A172 (cell line): ENCODE measurements around the gene NKPD1. TPM values are rescaled to one million over a fixed set of nuclear protein-coding genes. Genes with fewer than 3 reads are reported as not detected.

Experiments
- DNase-seq: peaks from one replicate; pipeline ENCODE4 v3.0.0-alpha.2; 2015; ENCODE audit warnings: low spot score
- total RNA-seq: library from RNA; depleted of rRNA; stranded (reverse); fragments of >200 nt; shearing (Covaris generic); gene quantifications from 2 replicates; pipeline ENCODE4 v1.2.3, GENCODE V29; 2014

Gene NKPD1
- total RNA-seq, 1 experiment from 2014 or later: not detected

GRCh38 chr19:45172611-45173208 is 11.9 kb upstream of the NKPD1 start:
- no peak for DNase-seq

GRCh38 chr19:45172173-45172572 is 11.4 kb upstream of the NKPD1 start:
- DNase-seq: no peak

GRCh38 chr19:45171211-45171623 is 10.4 kb upstream of the NKPD1 start:
- no peak for DNase-seq

DNA sequence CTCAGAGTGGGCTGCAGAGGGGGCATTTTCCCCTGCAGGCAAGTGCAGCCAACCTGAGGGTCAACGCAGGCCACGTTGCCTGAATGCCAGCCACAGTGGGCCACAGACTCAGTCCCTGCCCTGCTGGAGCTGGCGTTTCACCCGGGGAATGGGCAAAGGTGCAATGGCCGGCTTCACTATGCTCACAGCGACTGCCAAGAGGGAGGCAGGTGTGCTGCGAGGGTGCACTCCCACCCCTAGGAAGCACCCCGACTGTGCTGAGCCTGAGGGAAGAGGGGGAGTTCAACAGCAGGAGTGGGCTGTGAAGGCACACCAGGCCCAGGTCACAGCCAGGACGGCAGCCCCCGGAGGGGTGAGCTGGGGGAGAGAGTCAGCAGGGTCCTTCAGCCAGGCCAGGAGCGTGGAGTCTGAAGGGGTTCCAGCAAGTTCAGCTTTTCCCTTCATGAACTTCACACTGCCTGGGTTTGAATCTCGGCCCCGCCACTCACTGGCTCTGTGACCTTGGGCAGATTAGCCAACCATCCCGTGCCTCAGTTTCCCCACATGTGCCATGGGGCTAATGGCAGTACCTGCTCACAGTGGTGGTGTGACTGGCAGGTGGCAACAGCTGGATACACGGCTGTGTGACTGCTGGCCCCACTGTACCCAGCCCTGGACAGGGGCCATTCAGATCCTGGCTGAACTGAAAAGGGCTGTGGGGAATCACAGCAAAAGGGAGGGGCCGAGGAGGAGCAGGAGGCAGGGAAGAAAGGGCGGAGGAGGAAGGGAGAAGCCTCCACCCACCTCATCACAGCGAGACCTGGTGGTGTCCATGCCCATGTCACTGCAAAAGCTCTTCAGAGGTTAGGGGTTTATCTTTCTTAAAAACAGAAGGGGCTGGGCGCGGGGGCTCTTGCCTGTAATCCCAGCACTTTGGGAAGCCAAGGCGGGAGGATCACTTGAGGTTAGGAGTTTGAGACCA is 9.6 kb upstream of the NKPD1 start:
- DNase-seq: no peak

- no peak for DNase-seq
Measured at GRCh38 chr19:45169602-45170001, 8.8 kb upstream of the NKPD1 start.

DNA sequence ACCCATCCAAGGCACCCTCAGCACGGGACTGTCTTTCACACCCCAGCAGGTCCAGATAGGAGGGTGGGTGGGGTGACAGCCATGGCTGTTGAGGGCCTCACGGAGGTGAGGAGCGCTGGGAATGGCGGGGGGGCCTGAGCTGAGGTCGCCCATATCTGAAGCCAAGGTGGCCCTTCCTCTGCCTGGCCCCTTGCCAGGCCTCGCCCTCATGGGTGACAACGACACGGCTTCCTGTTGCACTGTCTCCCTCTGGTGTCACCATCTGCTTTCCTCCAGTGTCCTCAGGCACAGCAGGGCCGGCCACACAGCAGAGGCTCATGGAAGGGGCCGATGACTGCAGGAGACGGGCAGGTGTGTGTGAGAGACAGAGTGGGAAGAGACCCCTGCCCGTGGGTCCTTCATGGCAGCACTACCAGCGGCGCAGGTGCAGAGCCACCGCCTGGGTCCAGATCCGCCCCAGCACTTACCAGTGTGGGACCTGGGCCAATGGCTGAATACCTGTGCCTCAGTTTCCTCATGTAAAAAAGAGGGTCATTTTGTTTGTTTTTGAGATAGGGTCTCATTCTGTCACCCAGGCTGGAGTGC is 8.1 kb upstream of the NKPD1 start:
- no peak for DNase-seq

- no peak for DNase-seq
Measured at GRCh38 chr19:45166723-45167252, 6.0 kb upstream of the NKPD1 start.

DNA sequence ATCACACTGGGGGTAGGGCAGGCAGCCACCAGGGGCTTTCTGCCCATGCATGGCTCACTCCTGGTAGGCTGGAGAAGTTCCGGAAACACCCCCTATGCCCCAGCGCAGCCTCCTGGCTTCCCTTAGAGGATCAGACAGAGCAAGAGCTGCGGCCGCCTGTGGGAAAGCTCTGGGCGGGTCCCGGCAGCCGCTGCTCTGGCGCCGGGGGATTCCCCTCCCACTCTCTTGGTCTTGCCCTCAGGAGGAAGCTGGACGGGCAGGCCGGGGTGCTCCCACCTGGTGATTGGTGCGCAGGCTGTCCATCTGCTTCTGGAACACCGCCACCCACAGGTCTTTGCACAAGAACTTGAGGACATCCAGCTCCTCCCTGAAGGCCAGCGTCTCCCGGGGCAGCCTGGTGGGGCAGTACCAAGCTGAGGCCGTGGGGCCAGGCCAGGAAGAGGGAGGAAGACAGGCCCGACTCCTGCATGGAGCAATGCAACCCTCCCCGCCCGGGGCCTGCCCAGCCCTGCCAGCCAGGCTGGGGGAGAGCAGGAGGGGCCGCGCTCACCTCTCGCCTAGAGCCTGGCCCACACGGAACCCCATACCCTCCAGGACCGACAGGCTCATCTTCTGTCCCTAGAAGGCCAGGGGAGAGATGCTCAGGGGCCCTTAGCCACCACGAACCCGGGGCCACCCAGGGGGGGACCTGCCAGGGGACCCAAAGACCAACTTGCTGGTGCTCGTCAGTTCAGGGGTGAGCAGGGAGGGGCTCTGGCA is 4.0 kb upstream of the NKPD1 start:
- DNase-seq: peak; percentile 22

GRCh38 chr19:45163751-45164460 is 3.1 kb upstream of the NKPD1 start:
- DNase-seq: no peak

DNA sequence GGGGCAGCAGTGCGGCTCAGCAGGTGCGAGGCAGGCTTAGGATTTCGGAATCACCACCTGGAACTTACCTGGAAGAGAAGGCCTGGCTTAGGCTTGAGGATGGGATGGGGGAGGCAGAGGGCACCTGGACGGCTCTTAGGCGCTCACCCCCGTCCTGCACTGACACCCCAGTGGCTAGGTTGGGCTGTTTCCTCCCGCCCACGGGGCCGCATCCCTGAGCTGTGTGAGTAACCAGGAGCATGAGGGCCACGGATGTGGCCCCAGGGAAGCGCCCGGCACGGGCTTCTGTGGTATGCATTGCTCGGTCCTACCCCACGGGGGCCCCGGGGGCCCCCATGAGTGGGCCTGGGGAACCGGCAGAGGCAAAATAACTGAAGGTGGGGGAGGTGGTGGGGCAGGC is 2.4 kb upstream of the NKPD1 start:
- DNase-seq: no peak

GRCh38 chr19:45162608-45163143 is 1.9 kb upstream of the NKPD1 start:
- no peak for DNase-seq

- DNase-seq: no peak
Measured at GRCh38 chr19:45161738-45162607, 1.2 kb upstream of the NKPD1 start.

DNA sequence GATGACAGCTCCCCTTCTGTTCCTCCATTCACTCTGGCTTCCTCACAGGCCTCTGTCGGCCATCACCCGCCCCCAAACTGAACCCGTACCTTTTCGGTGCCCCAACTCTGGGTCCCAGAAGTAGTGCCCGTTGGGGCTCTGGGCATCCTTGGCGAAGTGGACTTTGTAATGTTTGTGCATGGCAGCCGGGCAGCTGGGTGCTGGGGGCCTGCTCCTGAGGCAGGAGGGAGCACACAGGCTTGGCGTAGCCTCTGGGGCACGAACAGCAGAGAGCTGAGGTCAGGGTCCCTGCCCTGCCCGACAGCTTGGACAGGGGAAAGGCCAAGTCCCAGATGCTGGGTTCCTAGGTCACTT is 834 bp downstream of the NKPD1 start:
- DNase-seq: no peak

GRCh38 chr19:45159210-45159970 is 1.4 kb downstream of the NKPD1 start:
- no peak for DNase-seq

GRCh38 chr19:45158503-45159209 is 2.1 kb downstream of the NKPD1 start:
- no peak for DNase-seq

- DNase-seq: no peak
Measured at GRCh38 chr19:45156751-45157150, 4.0 kb downstream of the NKPD1 start.

DNA sequence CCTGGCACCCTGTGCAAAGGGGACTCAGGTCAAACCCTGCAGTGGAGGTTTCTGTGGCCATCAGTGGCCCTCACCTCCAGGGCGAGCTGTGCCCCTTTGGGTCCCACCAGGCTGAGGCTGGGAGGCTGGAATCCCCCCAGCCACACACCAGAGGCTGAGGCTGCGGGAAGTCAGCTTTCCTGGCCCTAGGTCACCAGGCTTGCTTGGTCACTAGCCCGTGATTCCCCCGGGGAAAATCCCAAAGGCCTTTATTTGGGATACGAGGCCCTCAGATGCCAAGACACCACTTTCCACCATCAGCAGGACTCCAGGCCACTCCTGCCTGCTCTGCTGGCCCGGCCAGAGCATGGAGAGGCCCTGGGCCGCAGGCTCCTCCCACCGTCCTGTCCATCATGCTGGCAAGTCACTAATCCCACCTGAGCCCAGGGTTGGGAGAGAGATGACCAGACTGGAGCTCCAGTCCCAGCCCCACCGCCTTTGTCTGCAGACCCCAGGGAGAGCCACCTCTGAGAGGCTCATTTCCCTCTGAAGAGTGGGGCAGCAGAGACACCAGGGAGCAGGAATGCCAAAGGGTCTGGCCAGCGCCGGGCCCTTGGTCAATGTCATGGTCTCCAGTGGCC is 4.7 kb downstream of the NKPD1 start:
- DNase-seq: no peak
